IPS DF 19.7 (cell line): ENCODE measurements around the gene EHD1.
A peak's percentile ranks its signal among the peaks of the same experiment; 100 is the strongest.
"Not testable (repeated sequence)": the region's sequence is repeated elsewhere in the genome, so short reads cannot be mapped to it uniquely, and the experiment has no call there.

Source experiments
- DNase-seq: peaks from one replicate; pipeline ENCODE4 v3.0.0-alpha.2; 2013; ENCODE audit warnings: low read depth, low spot score

EHD1 gene

DNA sequence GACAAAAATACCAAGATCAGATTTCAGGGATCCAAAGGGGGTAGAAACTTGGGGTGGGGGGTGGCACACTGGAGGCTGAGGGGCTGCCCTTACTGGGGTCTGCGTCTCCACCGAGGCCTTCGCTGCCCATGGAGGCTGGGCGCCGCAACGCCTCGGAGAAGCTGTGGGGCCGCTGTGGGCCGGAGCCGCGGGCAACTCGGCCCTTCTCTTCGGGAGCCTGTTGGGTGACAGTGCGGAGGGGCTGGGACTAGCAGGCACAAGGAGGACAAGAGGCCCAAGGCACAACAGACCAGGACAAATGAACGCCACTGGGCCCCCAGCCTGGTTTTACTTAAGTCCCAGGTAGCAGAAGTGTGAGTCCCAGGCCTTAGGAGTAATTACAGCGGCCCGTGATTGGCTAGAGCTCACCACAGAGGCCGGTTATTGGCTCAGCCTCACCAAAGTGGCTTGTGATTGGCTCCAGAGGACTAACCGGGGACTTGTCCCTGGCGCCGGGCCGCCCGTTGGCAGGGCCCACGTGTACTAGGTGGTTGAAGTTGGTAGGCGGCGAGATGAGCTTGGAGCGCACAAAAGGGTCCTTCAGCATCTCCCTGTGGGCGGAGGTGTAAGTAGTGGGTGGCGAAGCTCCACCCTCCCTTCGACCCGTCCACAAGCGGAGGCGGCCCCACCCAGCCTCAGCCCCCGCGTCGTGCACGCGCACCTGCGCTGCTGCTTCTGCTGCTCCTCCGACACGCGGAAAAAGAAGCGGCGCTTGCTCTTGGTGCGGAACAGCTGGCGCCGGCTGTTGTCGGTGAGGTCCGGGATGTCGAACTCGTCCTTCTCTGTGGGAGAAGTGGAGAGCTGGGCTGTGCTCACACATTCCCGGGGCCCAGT lies 51.6 kb downstream of the EHD1 start:
- DNase-seq, result no peak

DNA sequence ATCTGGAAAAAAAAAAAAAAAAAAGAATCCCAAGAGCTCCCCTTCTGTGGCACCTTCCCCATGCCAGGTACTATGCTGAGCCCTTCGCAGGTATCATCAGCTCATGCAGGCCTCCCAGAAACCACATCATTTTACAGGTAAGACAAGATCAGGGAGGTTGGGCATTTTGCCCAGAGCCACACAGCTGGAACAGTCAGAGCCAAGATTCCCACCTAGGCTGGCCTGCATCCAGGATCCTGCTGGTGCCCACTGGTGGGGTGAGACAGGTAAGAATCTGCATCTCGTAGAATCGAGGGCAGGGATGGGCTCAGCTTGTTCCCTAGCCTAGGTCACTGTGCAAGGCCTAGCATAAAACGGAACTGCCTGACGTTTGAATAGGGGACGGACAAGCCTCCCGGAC lies 52.4 kb downstream of the EHD1 start:
- DNase-seq, result no peak

DNA sequence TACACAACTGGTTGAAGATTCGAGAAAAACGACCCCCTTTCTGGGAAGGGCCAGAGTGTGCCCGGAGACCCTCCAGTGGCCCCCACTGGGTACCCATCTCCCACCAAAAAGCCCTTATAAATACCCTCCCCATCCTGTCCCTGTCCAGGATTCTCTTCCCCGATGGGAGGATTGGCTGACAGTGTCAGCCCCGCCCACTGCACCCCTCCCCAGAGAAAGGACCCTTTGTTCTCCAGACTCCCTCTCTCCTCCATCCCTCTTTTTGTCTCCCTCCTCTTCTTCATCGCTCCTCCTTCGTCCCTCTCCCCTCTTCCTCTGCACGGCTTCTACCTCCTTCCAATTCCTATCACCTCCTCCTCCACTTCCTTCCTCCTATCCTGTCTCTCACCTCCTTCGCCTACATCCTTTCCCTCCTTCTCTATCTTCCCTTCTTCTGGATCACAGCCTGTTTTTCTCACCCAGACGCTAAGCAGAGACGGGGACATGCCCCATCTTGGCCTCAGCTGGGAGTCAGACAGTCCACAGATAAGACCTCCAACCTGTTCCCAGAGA lies 54.8 kb downstream of the EHD1 start:
- DNase-seq, result no peak

DNA sequence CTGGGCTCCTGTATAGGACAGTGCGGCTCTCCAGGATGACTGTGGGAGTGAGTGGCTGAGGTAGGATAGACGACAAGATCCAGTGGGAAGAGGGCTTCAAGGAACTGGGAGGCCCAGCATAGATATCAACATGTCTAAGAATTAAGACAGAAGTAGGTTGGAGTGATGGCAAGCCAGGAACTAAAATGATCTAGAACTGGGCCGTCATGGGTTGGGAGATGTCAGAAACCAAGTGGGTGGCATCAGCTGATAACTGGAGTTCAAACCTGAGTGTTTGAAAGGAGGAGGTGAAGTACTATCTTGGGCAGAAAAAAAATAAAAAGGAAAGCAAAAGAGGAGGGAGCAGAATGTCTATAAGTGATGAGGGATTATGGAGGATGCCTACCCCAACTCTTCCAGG lies 60.9 kb downstream of the EHD1 start:
- DNase-seq, result no peak

DNA sequence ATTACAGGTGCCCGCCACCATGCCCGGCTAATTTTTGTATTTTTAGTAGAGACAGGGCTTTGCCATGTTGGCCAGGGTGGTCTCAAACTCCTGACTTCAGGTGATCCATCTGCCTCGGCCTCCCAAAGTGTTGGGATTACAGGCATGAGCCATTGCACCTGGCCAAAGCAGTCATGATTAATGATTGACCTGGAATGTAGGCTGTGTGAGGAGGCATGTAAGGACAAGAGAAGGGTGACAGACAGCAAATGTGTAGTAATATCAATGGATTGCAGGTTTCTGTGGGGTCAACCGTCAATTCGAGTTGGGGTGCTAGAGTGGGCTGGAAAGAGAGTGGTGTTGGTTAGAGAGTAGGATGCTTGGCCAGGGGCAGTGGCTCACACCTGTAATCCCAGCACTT lies 63.0 kb downstream of the EHD1 start:
- not testable (repeated sequence) for DNase-seq

DNA sequence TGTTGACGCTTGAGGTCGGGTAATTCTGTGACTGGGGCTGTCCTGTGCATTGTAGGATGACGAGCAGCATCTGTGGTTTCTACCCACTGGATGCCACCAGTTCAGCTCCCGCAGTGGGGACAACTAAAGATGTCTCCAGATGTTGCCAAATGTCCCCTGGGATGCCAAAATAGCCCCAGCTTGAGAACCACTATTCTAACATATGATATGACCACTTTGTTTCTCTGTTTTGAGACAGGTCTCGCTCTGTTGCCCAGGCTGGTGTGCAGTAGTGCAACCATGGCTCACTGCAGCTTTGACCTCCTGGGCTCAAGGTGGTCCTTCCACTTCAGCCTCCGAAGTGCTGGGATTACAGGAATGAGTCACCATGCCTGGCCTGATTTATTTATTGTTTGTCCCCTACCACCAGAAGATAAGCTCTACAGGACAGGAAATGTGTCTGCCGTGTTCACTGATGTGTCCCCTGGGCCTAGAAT lies 63.7 kb downstream of the EHD1 start:
- DNase-seq, result no peak

DNA sequence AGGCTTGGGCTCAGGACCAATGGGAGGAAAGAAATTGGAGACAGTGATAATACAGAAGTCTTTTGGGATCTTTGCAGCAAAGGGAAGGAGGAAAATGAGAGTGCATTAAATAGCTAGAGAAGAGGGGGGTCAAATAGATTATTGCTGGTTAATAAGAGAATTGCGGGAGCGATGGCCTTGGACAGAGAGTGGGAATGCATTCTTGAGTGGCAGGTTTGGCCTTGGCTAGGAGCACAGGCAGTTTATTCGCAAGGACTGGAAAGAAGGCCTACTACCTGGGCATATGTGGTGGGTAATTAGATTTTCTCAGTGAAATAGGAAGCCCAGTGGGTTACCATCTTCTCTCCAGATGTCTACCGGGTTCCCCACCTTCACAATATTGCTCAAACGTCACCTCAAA lies 64.6 kb downstream of the EHD1 start:
- DNase-seq, result no peak

DNA sequence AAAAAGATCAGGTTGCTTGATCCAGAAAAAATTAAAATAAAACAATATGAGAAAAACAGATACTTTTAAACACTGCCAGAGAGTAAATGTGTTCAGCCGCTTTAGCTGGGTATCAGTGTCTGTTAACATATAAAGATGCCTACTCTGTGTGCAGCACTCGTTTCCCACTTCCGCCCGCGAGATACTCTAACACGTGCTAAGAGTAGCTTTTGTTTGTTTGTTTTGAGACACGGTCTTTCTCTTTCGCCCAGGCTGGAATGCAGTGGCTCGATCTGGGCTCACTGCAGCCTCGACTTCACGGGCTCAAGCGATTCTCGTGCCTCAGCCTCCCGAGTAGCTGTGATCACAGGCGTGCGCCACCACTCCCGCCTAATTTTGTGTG lies 67.5 kb downstream of the EHD1 start:
- no peak for DNase-seq

DNA sequence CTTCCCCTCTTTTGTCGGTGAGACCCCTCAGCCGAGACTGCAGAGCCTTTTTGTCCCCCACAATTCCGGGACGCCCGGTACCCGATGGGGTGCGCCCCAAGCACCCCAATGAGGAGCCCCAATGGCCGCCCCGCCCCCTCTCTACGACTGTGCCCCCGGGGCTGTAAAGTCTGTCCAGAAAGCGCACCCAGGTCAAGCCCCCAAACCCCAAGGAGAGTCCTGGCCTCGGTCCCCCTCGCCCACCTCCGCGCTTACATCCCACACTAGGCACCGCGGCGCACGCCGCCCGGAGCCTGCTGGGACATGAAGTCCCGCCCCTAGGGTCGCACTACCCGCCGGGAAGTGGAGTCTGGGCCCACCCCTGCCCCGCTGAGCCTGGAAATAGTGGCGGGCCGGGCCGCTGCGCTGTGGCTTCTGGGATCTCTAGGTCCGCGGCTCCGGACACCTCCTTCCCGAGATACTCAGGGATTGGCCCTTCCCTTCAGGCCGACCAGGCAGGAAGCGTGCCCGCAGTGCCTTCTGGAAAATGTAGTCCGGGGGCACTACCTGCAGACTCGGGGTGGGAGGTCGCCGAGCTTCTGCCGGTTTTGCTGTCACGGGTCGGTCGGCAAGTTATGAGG lies 68.0 kb downstream of the EHD1 start, which contains the start of gene MEN1:
Gene MEN1 (minus strand): TSS at position 281 of the 620 bp plus-strand sequence. CDS start 442 bp downstream, outside the sequence.
- DNase-seq, result peak; percentile 95

DNA sequence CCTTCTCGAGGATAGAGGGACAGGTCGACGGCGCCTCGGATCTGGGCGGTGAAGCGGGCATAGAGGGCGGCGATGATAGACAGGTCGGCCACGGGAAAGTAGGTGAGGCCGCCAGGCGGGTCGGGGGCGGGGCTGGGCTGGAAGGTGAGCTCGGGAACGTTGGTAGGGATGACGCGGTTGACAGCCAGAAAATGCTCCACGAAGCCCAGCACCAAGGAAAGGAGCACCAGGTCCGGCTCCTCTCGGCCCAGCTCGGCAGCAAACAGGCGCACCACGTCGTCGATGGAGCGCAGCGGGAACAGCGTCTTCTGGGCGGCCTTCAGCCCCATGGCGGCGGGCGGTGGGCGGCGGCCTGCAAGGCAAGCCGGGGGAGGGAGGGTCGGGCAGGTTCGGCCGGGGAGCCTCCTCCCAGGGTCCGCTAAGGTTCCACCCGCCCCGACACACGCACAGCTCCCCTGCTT lies 68.6 kb downstream of the EHD1 start:
- no peak for DNase-seq

DNA sequence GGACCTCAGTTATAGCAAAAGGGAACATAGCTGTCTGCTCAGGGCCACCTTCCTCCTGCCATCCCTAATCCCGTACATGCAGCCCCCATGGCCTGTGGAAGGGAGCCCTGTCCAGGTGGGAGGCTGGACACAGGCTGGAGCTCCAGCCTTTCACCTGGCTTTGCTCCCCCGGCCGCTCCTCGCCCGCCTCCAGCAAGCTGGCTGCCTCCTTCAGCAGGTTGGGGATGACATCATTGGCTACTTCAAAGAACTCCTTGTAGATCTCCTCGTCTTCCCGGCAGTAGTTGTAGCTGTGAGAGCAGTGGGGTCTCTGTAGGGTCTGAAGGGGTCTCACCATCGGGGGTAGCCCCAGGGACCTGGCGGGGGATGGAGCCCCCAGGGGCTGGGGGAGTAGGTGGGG lies 72.9 kb downstream of the EHD1 start:
- no peak for DNase-seq

DNA sequence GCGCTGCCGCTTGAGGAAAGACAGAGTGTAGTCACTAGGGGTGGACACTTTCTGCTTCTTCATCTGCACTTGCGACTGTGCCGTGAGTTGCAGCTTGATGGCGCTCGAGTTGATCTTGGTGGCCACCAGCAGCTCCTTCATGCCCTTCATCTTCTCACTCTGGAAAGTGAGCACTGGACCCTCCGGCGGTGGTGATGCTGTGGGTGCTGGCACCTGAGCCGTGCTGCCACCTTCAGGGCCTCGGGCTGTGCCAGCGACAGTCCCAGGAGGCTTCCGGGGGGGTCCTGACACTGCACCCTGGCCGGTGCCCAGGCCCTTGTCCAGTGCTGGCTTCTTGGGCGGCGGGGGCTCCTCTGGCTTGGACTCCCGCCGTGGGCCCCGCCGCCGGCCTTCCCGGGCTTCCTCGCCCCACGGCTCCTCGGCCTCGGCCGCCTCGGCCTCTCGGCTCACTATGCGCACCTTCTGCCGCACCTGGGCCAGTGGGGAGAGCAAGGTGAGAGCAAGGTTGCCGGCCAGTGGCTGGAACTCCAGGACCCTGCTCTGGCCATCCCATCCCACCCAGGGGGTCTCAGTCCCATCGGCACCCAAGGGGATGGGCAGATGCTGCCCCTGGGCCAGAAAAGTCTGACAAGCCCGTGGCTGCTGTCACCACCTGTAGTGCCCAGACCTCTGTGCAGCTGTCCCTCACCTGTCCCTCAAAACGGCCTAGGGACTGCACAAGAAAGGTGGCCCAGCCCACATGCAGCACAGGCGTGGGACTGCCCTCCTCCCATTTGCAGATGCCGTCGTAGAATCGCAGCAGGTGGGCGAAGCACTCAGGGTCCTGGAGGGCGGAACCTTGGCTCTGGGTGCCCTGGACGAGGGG lies 73.8 kb downstream of the EHD1 start:
- DNase-seq, result no peak

DNA sequence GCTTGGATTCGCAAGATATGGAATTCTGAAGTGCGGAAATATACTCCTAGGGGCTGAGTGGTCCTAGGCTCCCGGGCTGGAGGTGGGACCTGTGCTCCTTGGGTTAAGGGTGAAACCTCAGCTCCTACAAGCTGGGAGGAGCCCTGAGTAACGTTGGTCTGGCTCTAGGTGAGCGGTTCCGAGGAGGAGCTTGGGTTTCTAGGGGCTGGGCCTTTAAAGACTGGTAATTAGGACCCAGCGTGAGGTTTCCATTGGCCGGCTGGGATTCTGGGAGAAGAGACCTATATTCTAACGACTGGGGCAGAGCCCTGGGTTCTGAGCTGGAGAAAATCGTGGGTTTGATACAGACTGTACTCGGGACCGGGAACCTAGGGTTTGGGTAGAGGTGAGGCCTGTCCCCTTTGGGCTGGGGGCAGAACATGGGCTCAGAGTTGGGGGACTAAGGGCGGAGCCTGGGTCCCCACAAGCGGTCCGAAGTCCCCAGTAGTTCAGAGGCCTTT lies 74.5 kb downstream of the EHD1 start:
- no peak for DNase-seq

DNA sequence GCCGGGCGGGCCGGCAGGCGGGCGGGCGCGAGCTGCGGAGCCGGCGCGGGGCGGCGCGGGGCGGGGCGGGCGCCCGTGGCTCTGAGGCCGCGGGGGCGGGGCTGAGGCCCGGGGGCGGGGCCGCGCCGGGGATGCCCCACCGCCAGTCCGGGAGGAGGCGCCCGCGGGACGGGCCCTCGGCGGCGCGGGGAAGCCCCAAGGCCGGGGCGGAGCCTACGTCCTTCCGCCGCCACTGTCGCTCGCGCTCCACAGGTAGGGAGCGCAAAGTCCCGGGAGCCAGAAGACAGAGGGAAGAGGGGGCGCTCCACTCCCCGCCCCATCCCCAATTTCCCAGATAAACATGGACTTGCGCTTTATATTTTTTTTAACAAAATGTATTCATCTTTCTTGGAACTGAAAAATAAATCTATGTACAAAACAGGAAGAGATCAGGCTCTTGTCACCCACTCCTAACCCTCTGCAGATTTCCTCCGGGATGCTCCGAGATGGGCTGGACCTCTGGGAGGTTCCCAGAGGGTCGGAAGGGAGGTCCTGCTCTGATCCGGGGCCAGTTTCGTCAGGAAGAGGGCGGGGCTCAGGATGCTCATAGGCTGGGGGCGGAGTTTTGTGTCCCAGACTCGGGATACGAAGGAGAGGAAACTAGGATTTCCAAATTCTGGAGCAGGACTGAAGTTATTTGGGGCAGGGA lies 75.1 kb downstream of the EHD1 start, which contains the start of gene MAP4K2:
Gene MAP4K2 (minus strand): TSS at position 57 of the 688 bp plus-strand sequence. CDS start 65 bp downstream, outside the sequence.
- no peak for DNase-seq

DNA sequence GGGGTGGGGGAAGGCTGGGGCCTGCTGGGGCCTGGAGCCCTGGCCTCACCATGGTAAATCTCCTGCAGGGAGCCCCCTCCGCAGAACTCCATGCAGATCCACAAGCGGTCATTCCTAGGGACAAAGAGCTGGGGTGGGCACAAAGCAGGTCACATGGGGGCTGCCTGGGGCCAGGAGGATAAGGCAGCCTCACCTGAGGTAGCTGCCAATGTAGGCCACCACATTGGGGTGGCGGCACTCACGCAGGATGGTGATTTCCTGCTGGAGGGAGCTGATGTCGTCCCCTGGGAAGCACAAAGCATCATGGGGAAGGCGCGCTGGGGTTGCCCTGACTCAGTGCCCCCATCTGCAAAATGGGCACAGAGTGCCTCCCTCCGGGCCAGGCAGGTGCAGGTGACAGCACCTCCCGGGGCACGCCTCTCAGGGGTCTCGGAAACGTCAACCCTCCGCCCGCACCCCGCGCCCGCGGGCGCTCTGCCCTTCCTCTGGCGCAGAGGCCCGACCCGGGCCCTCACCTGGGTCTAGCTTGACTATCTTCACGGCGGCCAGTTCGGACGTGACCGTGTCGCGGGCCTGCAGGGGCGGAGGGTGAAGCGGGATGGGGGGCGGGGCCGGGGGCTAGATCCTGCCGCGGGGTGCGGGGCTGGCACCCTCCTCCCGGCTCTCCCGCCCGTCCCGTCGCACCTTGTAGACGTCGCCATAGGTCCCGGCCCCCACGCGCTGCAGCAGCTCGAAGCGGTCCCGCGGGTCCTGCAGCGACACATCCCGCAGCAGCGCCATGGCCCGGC lies 75.9 kb downstream of the EHD1 start:
- no peak for DNase-seq
